ENCODE data around the gene NHSL2. TPM values are rescaled to one million over a fixed set of nuclear protein-coding genes. Genes with fewer than 3 reads are reported as not detected.

Gene NHSL2
- total RNA-seq, 2 experiments from 2014 or later: not detected

GRCh38 chrX:72040506-72040905 is 129.9 kb downstream of the NHSL2 start:
- H3K27ac ChIP-seq (ENCODE audit: low read depth, low read length, poor library complexity, severe bottlenecking): no peak overlapping the region
- DNase-seq (ENCODE audit: low spot score): no peak
- no peaks in the 10 kb centered on the region for H3K9me3 ChIP-seq (ENCODE audit: low read length)
- intact Hi-C loops (cut with micrococcal nuclease; ENCODE audit: unreplicated experiment): no loop called here
- no TSS peak for BruUV-seq (replicated peaks)
- no peak overlapping the region for H3K4me3 ChIP-seq (ENCODE audit: low read depth, low read length, poor library complexity, severe bottlenecking)
- no peak overlapping the region for H3K4me2 ChIP-seq (ENCODE audit: low read length)
- TF ChIP-seq CTCF (conservative IDR thresholded peaks at IDR 0.05; ENCODE audit: low read length) (no peak), EZH2phosphoT487 (IDR thresholded peaks at IDR 0.05; ENCODE audit: borderline replicate concordance, low read depth, low read length) (no peak)
- no peaks in the 10 kb centered on the region for H4K20me1 ChIP-seq (ENCODE audit: insufficient read depth, low read length)
- H3K4me1 ChIP-seq (ENCODE audit: insufficient read depth, low read length, poor library complexity, severe bottlenecking): no peaks in the 10 kb centered on the region
- POLR2A ChIA-PET: no interaction called here
- no peaks in the 10 kb centered on the region for H3K9me2 ChIP-seq (ENCODE audit: insufficient read depth, low read length)
- H3K79me2 ChIP-seq (ENCODE audit: insufficient read depth, low read depth, low read length): no peaks in the 10 kb centered on the region
- CTCF ChIA-PET (ENCODE audit: unreplicated experiment): interaction anchor here (0.5 kb wide), 1 partner anchor 141 kb away, joined by 3 read pairs; the partner anchor contains the start of gene PIN4
- no peaks in the 10 kb centered on the region for H3K36me3 ChIP-seq (ENCODE audit: insufficient read depth, low read length)
- no peak overlapping the region for H2AFZ ChIP-seq (ENCODE audit: low read length)

- TF ChIP-seq EZH2phosphoT487 (IDR thresholded peaks at IDR 0.05; ENCODE audit: borderline replicate concordance, low read depth, low read length) (no peak), CTCF (conservative IDR thresholded peaks at IDR 0.05; ENCODE audit: low read length) (no peak)
These were observed 130.5 kb downstream of the NHSL2 start for GRCh38 chrX:72041176-72041575.

GRCh38 chrX:72041871-72042851 is 131.5 kb downstream of the NHSL2 start:
- no TSS peak for BruUV-seq (replicated peaks)
- ChIA-PET CTCF (ENCODE audit: unreplicated experiment) (interaction anchor here (0.6 kb wide), 1 partner anchor 1547 kb away, joined by 7 read pairs; no protein-coding TSS in a partner anchor), POLR2A (no interaction called here)
- Histone ChIP-seq H3K36me3 (ENCODE audit: insufficient read depth, low read length) (no peaks in the 10 kb centered on the region), H2AFZ (ENCODE audit: low read length) (no peak overlapping the region), H3K9me3 (ENCODE audit: low read length) (no peaks in the 10 kb centered on the region), H3K27ac (ENCODE audit: low read depth, low read length, poor library complexity, severe bottlenecking) (no peak overlapping the region), H3K9me2 (ENCODE audit: insufficient read depth, low read length) (no peaks in the 10 kb centered on the region), H3K4me1 (ENCODE audit: insufficient read depth, low read length, poor library complexity, severe bottlenecking) (no peaks in the 10 kb centered on the region), H3K4me2 (ENCODE audit: low read length) (no peak overlapping the region), H4K20me1 (ENCODE audit: insufficient read depth, low read length) (no peaks in the 10 kb centered on the region), H3K79me2 (ENCODE audit: insufficient read depth, low read depth, low read length) (no peaks in the 10 kb centered on the region), H3K4me3 (ENCODE audit: low read depth, low read length, poor library complexity, severe bottlenecking) (no peak overlapping the region)
- intact Hi-C loops (cut with micrococcal nuclease; ENCODE audit: unreplicated experiment): no loop called here
- TF ChIP-seq EZH2phosphoT487 (IDR thresholded peaks at IDR 0.05; ENCODE audit: borderline replicate concordance, low read depth, low read length) (no peak), CTCF (conservative IDR thresholded peaks at IDR 0.05; ENCODE audit: low read length) (no peak)
- no peak for DNase-seq (ENCODE audit: low spot score)

More at GRCh38 chrX:72041176-72041575, 130.5 kb downstream of the NHSL2 start:
- H3K4me3 ChIP-seq (ENCODE audit: low read depth, low read length, poor library complexity, severe bottlenecking): no peak overlapping the region
- H3K4me2 ChIP-seq (ENCODE audit: low read length): no peak overlapping the region
- H2AFZ ChIP-seq (ENCODE audit: low read length): no peak overlapping the region
- CTCF ChIA-PET (ENCODE audit: unreplicated experiment): no interaction called here
- no peaks in the 10 kb centered on the region for H3K36me3 ChIP-seq (ENCODE audit: insufficient read depth, low read length)
- POLR2A ChIA-PET: no interaction called here
- no peaks in the 10 kb centered on the region for H3K9me3 ChIP-seq (ENCODE audit: low read length)
- H3K4me1 ChIP-seq (ENCODE audit: insufficient read depth, low read length, poor library complexity, severe bottlenecking): no peaks in the 10 kb centered on the region
- no peaks in the 10 kb centered on the region for H4K20me1 ChIP-seq (ENCODE audit: insufficient read depth, low read length)
- no peak overlapping the region for H3K27ac ChIP-seq (ENCODE audit: low read depth, low read length, poor library complexity, severe bottlenecking)
- DNase-seq (ENCODE audit: low spot score): no peak
- H3K9me2 ChIP-seq (ENCODE audit: insufficient read depth, low read length): no peaks in the 10 kb centered on the region
- no TSS peak for BruUV-seq (replicated peaks)
- H3K79me2 ChIP-seq (ENCODE audit: insufficient read depth, low read depth, low read length): no peaks in the 10 kb centered on the region
- intact Hi-C loops (cut with micrococcal nuclease; ENCODE audit: unreplicated experiment): no loop called here
